NCI-H2227 treated with DMSO at 0.1 percent for 48 hours (cell line): ENCODE results near the gene CACNA1C.

Experiments
- DNase-seq: peaks from one replicate; lab custom pipeline; 2025; lab: John Stamatoyannopoulos, UW

CACNA1C gene

GRCh38 chr12:2171672-2172426 is 119.1 kb downstream of the CACNA1C start:
- no peak for DNase-seq

- DNase-seq = no peak
Observed at GRCh38 chr12:2172491-2173214, 119.9 kb downstream of the CACNA1C start.

GRCh38 chr12:2173971-2174370 is 121.2 kb downstream of the CACNA1C start:
- no peak for DNase-seq

- no peak for DNase-seq
Observed at GRCh38 chr12:2177003-2177402, 124.2 kb downstream of the CACNA1C start.

- DNase-seq = no peak
Observed at GRCh38 chr12:2177751-2178150, 125.0 kb downstream of the CACNA1C start.

- DNase-seq = no peak
Observed at GRCh38 chr12:2179058-2179457, 126.3 kb downstream of the CACNA1C start.

GRCh38 chr12:2179953-2180736 is 127.4 kb downstream of the CACNA1C start:
- DNase-seq = no peak

GRCh38 chr12:2180737-2181082 is 127.9 kb downstream of the CACNA1C start:
- no peak for DNase-seq

GRCh38 chr12:2183556-2184541 is 131.1 kb downstream of the CACNA1C start:
- DNase-seq = peak; percentile 13

GRCh38 chr12:2185751-2186341 is 133.1 kb downstream of the CACNA1C start:
- DNase-seq = no peak

- no peak for DNase-seq
Observed at GRCh38 chr12:2187195-2187945, 134.6 kb downstream of the CACNA1C start.

GRCh38 chr12:2190085-2190484 is 137.3 kb downstream of the CACNA1C start:
- DNase-seq = no peak

GRCh38 chr12:2190896-2191533 is 138.2 kb downstream of the CACNA1C start:
- no peak for DNase-seq

GRCh38 chr12:2191534-2192153 is 138.9 kb downstream of the CACNA1C start:
- DNase-seq = no peak

GRCh38 chr12:2192231-2192630 is 139.4 kb downstream of the CACNA1C start:
- DNase-seq = no peak

GRCh38 chr12:2194060-2194459 is 141.3 kb downstream of the CACNA1C start:
- DNase-seq = no peak

GRCh38 chr12:2194571-2194970 is 141.8 kb downstream of the CACNA1C start:
- DNase-seq = no peak

- DNase-seq = no peak
Observed at GRCh38 chr12:2195085-2195484, 142.3 kb downstream of the CACNA1C start.

GRCh38 chr12:2198005-2198501 is 145.3 kb downstream of the CACNA1C start:
- peak; percentile 14 for DNase-seq
